Mesenchymal stem cell (in vitro differentiated cells and primary cell): ENCODE results near the gene INMT.
A peak's percentile ranks its signal among the peaks of the same experiment; 100 is the strongest.

Source experiments
- DNase-seq: peaks from one replicate; pipeline ENCODE4 v3.0.0-alpha.2; 2013
- H2AFZ ChIP-seq: one replicate; pipeline ENCODE4 v1.6.1; 2013; ENCODE audit warnings: low read depth, mild to moderate bottlenecking, control low read depth, inconsistent platforms, low read length, moderate library complexity
- H2AK5ac ChIP-seq: 2 replicates; pipeline ENCODE4 v1.6.1; 2013; ENCODE audit warnings: low read length, moderate library complexity, mild to moderate bottlenecking, inconsistent platforms; ENCODE audit not compliant: severe bottlenecking
- H2BK120ac ChIP-seq: one replicate; pipeline ENCODE4 v1.6.1; 2013; ENCODE audit warnings: low read depth, mild to moderate bottlenecking, inconsistent platforms, low read length, moderate library complexity
- H2BK12ac ChIP-seq, 2 experiments: one replicate each; pipeline ENCODE4 v1.6.1; 2013; ENCODE audit warnings: inconsistent platforms in 2 of 2, low read length in 2 of 2, mild to moderate bottlenecking in 2 of 2, moderate library complexity in 2 of 2, control low read depth in 1 of 2
- H2BK15ac ChIP-seq: one replicate; pipeline ENCODE4 v1.6.1; 2013; ENCODE audit warnings: mild to moderate bottlenecking, low read depth, inconsistent platforms; ENCODE audit not compliant: poor library complexity, severe bottlenecking
- H2BK5ac ChIP-seq: 2 replicates; pipeline ENCODE4 v1.6.1; 2013; ENCODE audit warnings: low read depth, mild to moderate bottlenecking, low read length, control low read depth, inconsistent platforms; ENCODE audit not compliant: poor library complexity, severe bottlenecking
- H3K14ac ChIP-seq, 2 experiments: one replicate each; pipeline ENCODE4 v1.6.1; 2013; ENCODE audit warnings: inconsistent platforms in 2 of 2, low read length in 2 of 2, control low read depth in 1 of 2, mild to moderate bottlenecking in 1 of 2, moderate library complexity in 1 of 2
- H3K18ac ChIP-seq, 2 experiments: one replicate each; pipeline ENCODE4 v1.6.1; 2013; ENCODE audit warnings: inconsistent platforms in 2 of 2, low read length in 2 of 2, control low read depth in 1 of 2, low read depth in 1 of 2, mild to moderate bottlenecking in 1 of 2
- H3K23ac ChIP-seq, 2 experiments: one replicate each; pipeline ENCODE4 v1.6.1; 2013; ENCODE audit warnings: inconsistent platforms in 2 of 2, low read length in 2 of 2, mild to moderate bottlenecking in 2 of 2, moderate library complexity in 2 of 2, control low read depth in 1 of 2
- H3K27ac ChIP-seq: 2 replicates; pipeline ENCODE4 v1.5.1; 2013; ENCODE audit warnings: mild to moderate bottlenecking, moderate library complexity, low read length, control low read depth, inconsistent platforms; ENCODE audit not compliant: poor library complexity, severe bottlenecking
- H3K27me3 ChIP-seq, 2 experiments: 2 replicates each; pipeline versions ENCODE4 v1.6.1 to v1.7.0; 2013; ENCODE audit warnings: low read length in 2 of 2, mild to moderate bottlenecking in 2 of 2, moderate library complexity in 2 of 2, control low read depth in 1 of 2, inconsistent platforms in 1 of 2; ENCODE audit not compliant: control insufficient read depth in 1 of 2, insufficient read depth in 1 of 2
- H3K36me3 ChIP-seq, 2 experiments: 2 replicates each; pipeline versions ENCODE4 v1.6.1 to v1.7.0; 2013; ENCODE audit warnings: low read length in 2 of 2, control low read depth in 1 of 2, inconsistent platforms in 1 of 2, low read depth in 1 of 2, mild to moderate bottlenecking in 1 of 2; ENCODE audit not compliant: insufficient read depth in 2 of 2, control insufficient read depth in 1 of 2
- H3K4ac ChIP-seq, 2 experiments: one replicate each; pipeline ENCODE4 v1.6.1; 2013; ENCODE audit warnings: inconsistent platforms in 2 of 2, low read length in 2 of 2, mild to moderate bottlenecking in 2 of 2, moderate library complexity in 2 of 2, control low read depth in 1 of 2, low read depth in 1 of 2
- H3K4me1 ChIP-seq: 2 replicates; pipeline ENCODE4 v1.6.1; 2013; ENCODE audit warnings: low read depth, low read length, control low read depth; ENCODE audit not compliant: control insufficient read depth, insufficient read depth
- H3K4me2 ChIP-seq: 2 replicates; pipeline ENCODE4 v1.6.1; 2013; ENCODE audit warnings: low read length, mild to moderate bottlenecking, inconsistent platforms; ENCODE audit not compliant: poor library complexity, severe bottlenecking
- H3K4me3 ChIP-seq, 2 experiments: 2 replicates each; pipeline versions ENCODE4 v1.5.1 to v1.7.0; 2013; ENCODE audit warnings: low read length in 2 of 2, mild to moderate bottlenecking in 2 of 2, control low read depth in 1 of 2, low read depth in 1 of 2; ENCODE audit not compliant: insufficient read depth in 1 of 2
- H3K79me1 ChIP-seq: replicated peaks from 2 replicates; pipeline ENCODE4 v1.6.1; 2013; ENCODE audit warnings: mild to moderate bottlenecking, control low read depth, low read length, inconsistent platforms; ENCODE audit not compliant: poor library complexity, severe bottlenecking
- H3K9ac ChIP-seq: 2 replicates; pipeline ENCODE4 v1.7.0; 2013; ENCODE audit warnings: mild to moderate bottlenecking, low read length, moderate library complexity
- H3K9me3 ChIP-seq: 2 replicates; pipeline ENCODE4 v1.7.0; 2013; ENCODE audit warnings: mild to moderate bottlenecking, low read length; ENCODE audit not compliant: control insufficient read depth
- H4K8ac ChIP-seq: one replicate; pipeline ENCODE4 v1.6.1; 2013; ENCODE audit warnings: inconsistent platforms, mild to moderate bottlenecking, low read length, moderate library complexity
- H4K91ac ChIP-seq: one replicate; pipeline ENCODE4 v1.6.1; 2013; ENCODE audit warnings: mild to moderate bottlenecking, low read length, inconsistent platforms
- WGBS: methylation state at CpG from one replicate; pipeline ENCODE4 v1.1.7; 2013; ENCODE audit warnings: mixed read lengths; 5-methylcytosine and 5-hydroxymethylcytosine counted together

INMT gene

DNA sequence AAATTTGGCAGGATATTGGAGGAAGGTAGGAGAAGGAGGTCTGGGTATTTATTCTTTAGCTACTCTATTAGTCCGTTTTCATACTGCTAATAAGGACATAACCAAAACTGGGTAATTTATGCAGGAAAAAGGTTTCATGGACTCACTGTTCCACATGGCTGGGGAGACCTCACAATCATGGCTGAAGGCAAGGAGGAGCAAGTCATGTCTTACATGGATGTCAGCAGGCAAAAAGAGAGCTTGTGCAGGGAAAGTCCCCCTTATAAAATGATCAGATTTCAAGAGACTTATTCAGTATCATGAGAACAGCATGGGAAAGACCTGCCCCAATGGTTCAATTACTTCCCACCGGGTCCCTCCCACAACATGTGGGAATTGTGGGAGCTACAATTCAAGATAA is 1.9 kb upstream of the INMT start:
- H2BK15ac ChIP-seq: peak overlapping the region; percentile 6
- H4K91ac ChIP-seq: peak overlapping the region; percentile 96
- H4K8ac ChIP-seq: peak overlapping the region; percentile 97
- no peaks in the 10 kb centered on the region for H3K9me3 ChIP-seq
- H3K4me3 ChIP-seq: no peak overlapping the region
- DNase-seq: no peak
- peak overlapping the region; percentile 46 to 95 for H2BK12ac ChIP-seq
- H3K36me3 ChIP-seq: no peaks in the 10 kb centered on the region
- no peak overlapping the region for H2AFZ ChIP-seq
- H3K23ac ChIP-seq: no peak overlapping the region
- H3K79me1 ChIP-seq: no peaks in the 10 kb centered on the region
- peak overlapping the region; percentile 82 to 87 for H3K4ac ChIP-seq
- H3K4me2 ChIP-seq: no peak overlapping the region
- no peak overlapping the region for H3K14ac ChIP-seq
- no peak overlapping the region for H3K27ac ChIP-seq
- no peak overlapping the region for H2AK5ac ChIP-seq
- no peak overlapping the region for H2BK5ac ChIP-seq
- H3K4me1 ChIP-seq: peaks cover 17% of the 10 kb centered on the region
- peak overlapping the region; percentile 73 for H2BK120ac ChIP-seq
- 100% methylated on average over 2 of the region's 2 CpGs for WGBS
- no peaks in the 10 kb centered on the region for H3K27me3 ChIP-seq
- H3K18ac ChIP-seq: peak overlapping the region; percentile 23 to 88
- peak overlapping the region; percentile 68 for H3K9ac ChIP-seq

- peak overlapping the region in 1 of 2 experiments; percentile 75 for H3K4me3 ChIP-seq
- no peaks in the 10 kb centered on the region for H3K27me3 ChIP-seq
- H2BK15ac ChIP-seq: peak overlapping the region; percentile 83
- H2AFZ ChIP-seq: no peak overlapping the region
- H2BK12ac ChIP-seq: peak overlapping the region; percentile 90 to 99
- H2BK120ac ChIP-seq: peak overlapping the region; percentile 73
- H3K4me2 ChIP-seq: no peak overlapping the region
- peak overlapping the region in 1 of 2 experiments; percentile 81 for H3K23ac ChIP-seq
- no peaks in the 10 kb centered on the region for H3K9me3 ChIP-seq
- peak overlapping the region in 1 of 2 experiments; percentile 50 for H3K14ac ChIP-seq
- H3K4me1 ChIP-seq: peaks cover 20% of the 10 kb centered on the region
- H2AK5ac ChIP-seq: no peak overlapping the region
- peak overlapping the region; percentile 97 for H4K8ac ChIP-seq
- peak overlapping the region; percentile 70 to 88 for H3K18ac ChIP-seq
- WGBS: 10% methylated on average over 16 of the region's 16 CpGs
- H3K9ac ChIP-seq: peak overlapping the region; percentile 68
- H3K27ac ChIP-seq: peak overlapping the region; percentile 50
- peak overlapping the region; percentile 71 to 82 for H3K4ac ChIP-seq
- no peaks in the 10 kb centered on the region for H3K36me3 ChIP-seq
- peak; percentile 96 for DNase-seq
- no peaks in the 10 kb centered on the region for H3K79me1 ChIP-seq
- H2BK5ac ChIP-seq: no peak overlapping the region
- peak overlapping the region; percentile 89 for H4K91ac ChIP-seq
Measured at GRCh38 chr7:30750683-30751650, 968 bp upstream of the INMT start.

DNA sequence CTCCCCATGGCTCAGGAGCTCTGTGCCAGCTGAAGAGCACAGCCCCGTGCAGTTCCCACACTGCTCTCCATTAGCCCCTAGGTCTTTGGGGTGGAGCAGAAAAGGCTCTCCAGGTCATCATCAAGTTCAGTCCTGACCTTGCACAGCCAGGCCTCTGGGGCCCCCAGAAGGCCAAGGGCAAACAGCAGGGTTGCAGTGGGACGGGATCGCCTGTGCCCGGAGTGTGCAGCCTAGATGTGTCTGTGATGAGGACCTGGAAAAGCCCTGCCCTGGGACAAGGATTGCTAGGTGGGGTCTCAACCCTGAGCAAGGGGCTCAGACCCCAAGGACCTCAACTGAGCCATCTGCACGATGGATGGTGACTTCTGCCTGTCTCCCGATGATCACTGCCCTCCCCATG is 549 bp downstream of the INMT start:
- peak overlapping the region; percentile 89 for H2BK15ac ChIP-seq
- peak overlapping the region; percentile 41 for H2AK5ac ChIP-seq
- no peaks in the 10 kb centered on the region for H3K27me3 ChIP-seq
- WGBS: 99% methylated on average over 6 of the region's 6 CpGs
- H3K4me3 ChIP-seq: peak overlapping the region in 1 of 2 experiments; percentile 75
- H2BK5ac ChIP-seq: no peak overlapping the region
- peak overlapping the region in 1 of 2 experiments; percentile 79 for H3K14ac ChIP-seq
- H3K79me1 ChIP-seq: no peaks in the 10 kb centered on the region
- no peaks in the 10 kb centered on the region for H3K36me3 ChIP-seq
- no peak overlapping the region for H3K4me2 ChIP-seq
- H3K9ac ChIP-seq: peak overlapping the region; percentile 60
- H2BK12ac ChIP-seq: peak overlapping the region; percentile 91 to 99
- no peak overlapping the region for H2AFZ ChIP-seq
- H3K9me3 ChIP-seq: no peaks in the 10 kb centered on the region
- H2BK120ac ChIP-seq: peak overlapping the region; percentile 83
- no peak for DNase-seq
- H4K91ac ChIP-seq: peak overlapping the region; percentile 89
- H3K27ac ChIP-seq: no peak overlapping the region
- H3K4me1 ChIP-seq: peaks cover 23% of the 10 kb centered on the region
- no peak overlapping the region for H3K23ac ChIP-seq
- H4K8ac ChIP-seq: peak overlapping the region; percentile 14
- peak overlapping the region; percentile 70 to 88 for H3K18ac ChIP-seq
- peak overlapping the region; percentile 56 to 85 for H3K4ac ChIP-seq

DNA sequence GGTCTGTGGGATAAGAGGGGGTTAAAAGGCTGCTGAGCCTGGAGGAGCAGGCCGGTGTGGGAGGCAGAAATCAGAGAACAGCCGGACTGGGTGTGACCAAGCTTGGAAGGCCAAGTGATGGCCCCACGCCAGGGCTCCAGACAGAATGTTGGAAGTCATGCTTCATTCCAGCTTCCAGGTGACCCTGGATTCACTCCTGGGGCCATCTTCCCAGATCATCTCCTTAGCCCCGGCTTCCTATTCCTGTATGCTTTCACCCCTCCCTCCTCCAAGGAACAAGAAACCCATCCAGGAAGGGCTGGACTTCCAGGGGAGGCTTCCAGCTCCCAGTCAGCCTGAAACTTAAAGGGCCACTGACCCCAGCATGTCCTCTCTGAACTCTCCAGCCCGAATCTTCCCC is 1.0 kb downstream of the INMT start:
- Histone ChIP-seq H3K14ac (no peak overlapping the region), H2BK120ac (peak overlapping the region; percentile 83), H3K4me2 (no peak overlapping the region), H4K8ac (peak overlapping the region; percentile 14), H3K4me3 (peak overlapping the region in 1 of 2 experiments; percentile 75), H2BK12ac (peak overlapping the region; percentile 91 to 99), H3K4me1 (peaks cover 23% of the 10 kb centered on the region), H3K79me1 (no peaks in the 10 kb centered on the region), H2AK5ac (no peak overlapping the region), H3K27me3 (no peaks in the 10 kb centered on the region), H3K27ac (no peak overlapping the region), H3K36me3 (no peaks in the 10 kb centered on the region), H3K18ac (peak overlapping the region; percentile 70 to 71), H3K9me3 (no peaks in the 10 kb centered on the region), H2AFZ (no peak overlapping the region), H3K9ac (peak overlapping the region; percentile 60), H3K23ac (no peak overlapping the region), H2BK5ac (no peak overlapping the region), H4K91ac (peak overlapping the region; percentile 89), H3K4ac (peak overlapping the region; percentile 76 to 85), H2BK15ac (peak overlapping the region; percentile 89)
- 66% methylated on average over 4 of the region's 5 CpGs for WGBS
- DNase-seq: no peak
